Measurements from ENCODE around the gene TAGLN2.

Gene TAGLN2

GRCh38 chr1:159957824-159958268, 32.5 kb upstream of the TAGLN2 start:
- TF ChIP-seq POLR2A (IDR thresholded peaks at IDR 0.05; ENCODE audit: low read depth, low read length), result no peak
- DNase-seq (ENCODE audit: insufficient read length, low spot score), result no peak
- FAIRE-seq, result no peak

- no peak for FAIRE-seq
- DNase-seq (ENCODE audit: insufficient read length, low spot score), result no peak
- no peak for TF ChIP-seq POLR2A (IDR thresholded peaks at IDR 0.05; ENCODE audit: low read depth, low read length)
Measured at GRCh38 chr1:159955456-159955855, 30.1 kb upstream of the TAGLN2 start.

GRCh38 chr1:159953536-159954515, 28.5 kb upstream of the TAGLN2 start, which contains the start of gene SLAMF9:
TSS of gene SLAMF9 (minus strand) at chr1:159954237. CDS start at chr1:159954137, 100 bp downstream.
- no peak for DNase-seq (ENCODE audit: insufficient read length, low spot score)
- FAIRE-seq, result no peak
- no peak for TF ChIP-seq POLR2A (IDR thresholded peaks at IDR 0.05; ENCODE audit: low read depth, low read length)

GRCh38 chr1:159952932-159953331, 27.6 kb upstream of the TAGLN2 start:
- FAIRE-seq, result no peak
- no peak for TF ChIP-seq POLR2A (IDR thresholded peaks at IDR 0.05; ENCODE audit: low read depth, low read length)

DNA sequence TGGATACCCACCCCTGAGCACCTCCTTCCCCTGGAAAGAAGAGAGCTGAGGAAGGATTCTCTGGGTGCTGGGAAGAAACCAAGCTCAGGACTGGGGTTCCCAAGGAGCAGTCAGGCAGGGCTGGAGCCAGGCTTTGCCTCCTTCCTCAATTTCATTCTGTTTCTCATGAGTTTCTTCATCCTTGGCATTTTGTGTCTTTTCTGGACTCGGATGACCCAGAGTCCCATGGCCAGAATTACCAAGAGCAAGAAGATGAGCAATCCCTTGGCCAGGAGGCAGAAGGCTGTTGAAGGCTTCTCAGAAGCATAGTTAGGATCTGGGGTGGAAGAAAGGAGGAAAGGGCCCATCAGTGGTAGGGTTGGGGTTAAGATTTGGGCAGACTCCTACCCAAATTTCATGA, 26.2 kb upstream of the TAGLN2 start:
- TF ChIP-seq POLR2A (IDR thresholded peaks at IDR 0.05; ENCODE audit: low read depth, low read length), result no peak
- DNase-seq (ENCODE audit: insufficient read length, low spot score), result no peak
- no peak for FAIRE-seq

More at GRCh38 chr1:159952932-159953331, 27.6 kb upstream of the TAGLN2 start:
- no peak for DNase-seq (ENCODE audit: insufficient read length, low spot score)

GRCh38 chr1:159951016-159951415, 25.7 kb upstream of the TAGLN2 start:
- TF ChIP-seq POLR2A (IDR thresholded peaks at IDR 0.05; ENCODE audit: low read depth, low read length), result no peak
- FAIRE-seq (no peak), DNase-seq (ENCODE audit: insufficient read length, low spot score) (no peak)

DNA sequence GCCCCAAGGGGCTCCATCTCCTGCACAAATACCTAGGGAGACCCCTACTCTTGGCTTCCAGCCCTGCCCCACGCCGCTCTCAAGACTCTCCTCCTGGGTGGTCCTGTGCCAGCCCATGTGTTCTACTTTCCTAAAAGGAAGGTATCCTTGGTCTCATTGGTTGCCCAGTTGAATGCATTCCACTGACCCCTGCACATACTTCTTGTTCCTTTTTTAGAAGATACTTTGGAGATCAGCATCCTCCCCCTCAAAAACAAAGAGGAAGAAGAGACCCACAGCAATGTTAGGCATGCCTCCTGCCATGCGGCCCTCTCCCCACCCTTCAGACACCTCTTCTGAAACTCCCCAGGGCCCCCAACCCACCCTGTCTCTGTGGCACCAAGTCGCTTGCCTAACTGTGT, 24.7 kb upstream of the TAGLN2 start:
- TF ChIP-seq POLR2A (IDR thresholded peaks at IDR 0.05; ENCODE audit: low read depth, low read length), result no peak
- no peak for DNase-seq (ENCODE audit: insufficient read length, low spot score)
- FAIRE-seq, result no peak

DNA sequence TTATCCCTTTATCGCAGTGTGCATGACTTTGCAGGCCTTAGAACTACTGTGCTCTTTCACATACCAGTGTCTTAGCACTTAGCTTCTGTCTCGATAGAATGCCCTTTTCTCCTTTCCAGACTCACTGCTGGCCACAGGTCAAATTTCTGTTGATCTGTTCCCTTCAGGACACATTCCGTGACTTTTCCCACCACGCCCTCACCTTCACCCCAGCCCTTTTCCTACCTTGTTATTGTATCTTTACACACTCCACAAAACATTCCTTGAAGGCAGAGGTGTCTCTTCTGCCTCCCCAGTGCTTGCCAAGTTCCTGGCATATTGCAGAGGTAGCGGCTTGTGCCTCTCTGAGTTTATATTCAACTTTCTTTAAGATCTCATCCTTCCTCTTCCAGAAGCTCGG, 23.8 kb upstream of the TAGLN2 start:
- DNase-seq (ENCODE audit: insufficient read length, low spot score) (no peak), FAIRE-seq (no peak)
- no peak for TF ChIP-seq POLR2A (IDR thresholded peaks at IDR 0.05; ENCODE audit: low read depth, low read length)

- FAIRE-seq (no peak), DNase-seq (ENCODE audit: insufficient read length, low spot score) (no peak)
- TF ChIP-seq POLR2A (IDR thresholded peaks at IDR 0.05; ENCODE audit: low read depth, low read length), result no peak
Measured at GRCh38 chr1:159947942-159948341, 22.6 kb upstream of the TAGLN2 start.

- no peak for TF ChIP-seq POLR2A (IDR thresholded peaks at IDR 0.05; ENCODE audit: low read depth, low read length)
- DNase-seq (ENCODE audit: insufficient read length, low spot score), result no peak
- no peak for FAIRE-seq
Measured at GRCh38 chr1:159946242-159947187, 21.2 kb upstream of the TAGLN2 start.

GRCh38 chr1:159945483-159946241, 20.4 kb upstream of the TAGLN2 start, which contains the start of gene IGSF9:
TSS of gene IGSF9 (minus strand) at chr1:159945613. CDS start at chr1:159943454, 2,159 bp downstream.
- DNase-seq (ENCODE audit: insufficient read length, low spot score) (no peak), FAIRE-seq (no peak)
- no peak for TF ChIP-seq POLR2A (IDR thresholded peaks at IDR 0.05; ENCODE audit: low read depth, low read length)

GRCh38 chr1:159944623-159945455, 19.5 kb upstream of the TAGLN2 start:
- no peak for TF ChIP-seq POLR2A (IDR thresholded peaks at IDR 0.05; ENCODE audit: low read depth, low read length)
- FAIRE-seq, result no peak
- no peak for DNase-seq (ENCODE audit: insufficient read length, low spot score)

Data from H54 (cell line).